Endothelial cell of umbilical vein (primary cell): ENCODE measurements around the gene TMEM229B. TPM values are rescaled to one million over a fixed set of nuclear protein-coding genes. Genes with fewer than 3 reads are reported as not detected.

Experiments
- BruUV-seq: library from RNA; stranded (reverse); fragments of 400-500 nt; replicated peaks from 2 replicates; lab custom pipeline; 2021; lab: Mats Ljungman, UMichigan
- CTCF ChIA-PET: fragments of 300-600, 350-600 bp; sonication (Branson Sonifier 250); formaldehyde crosslinking; loops from one replicate; lab custom pipeline; 2021; ENCODE audit warnings: antibody characterized with exemption, inconsistent platforms; lab: Charles Lee
- POLR2A ChIA-PET: fragments of 300-600, 350-600 bp; sonication (Branson Sonifier 250); formaldehyde crosslinking; loops from one replicate; lab custom pipeline; 2021; ENCODE audit warnings: antibody characterized with exemption, inconsistent platforms; lab: Charles Lee
- DNase-seq: peaks from one replicate; pipeline ENCODE4 v3.0.0-alpha.2; 2011; ENCODE audit warnings: low read depth, low spot score
- FAIRE-seq: peaks from 2 replicates; lab custom pipeline; 2011; peaks lifted over from hg19 to GRCh38; lab: Jason Lieb, UNC
- H2AFZ ChIP-seq: 2 replicates; pipeline ENCODE4 v1.6.0; 2012; ENCODE audit warnings: low read depth, low read length, control low read depth, inconsistent platforms
- H3K27ac ChIP-seq: 2 replicates; pipeline ENCODE4 v1.5.1; 2011; ENCODE audit warnings: low read depth, mild to moderate bottlenecking, control low read depth, low read length, moderate library complexity; ENCODE audit not compliant: insufficient read depth
- H3K27me3 ChIP-seq, 2 experiments: 2 replicates each; pipeline versions ENCODE4 v1.6.0 to v1.6.1; 2011; ENCODE audit warnings: low read length in 2 of 2, mixed read lengths in 1 of 2; ENCODE audit not compliant: control insufficient read depth in 2 of 2, insufficient read depth in 2 of 2
- H3K36me3 ChIP-seq, 2 experiments: 2 replicates in 1 of 2; 3 replicates in 1 of 2; pipeline ENCODE4 v1.5.1; 2011; ENCODE audit warnings: low read length in 2 of 2, mild to moderate bottlenecking in 1 of 2, moderate library complexity in 1 of 2; ENCODE audit not compliant: control insufficient read depth in 2 of 2, insufficient read depth in 2 of 2; ENCODE audit errors: extremely low read depth in 1 of 2
- H3K4me1 ChIP-seq: 3 replicates; pipeline ENCODE4 v1.5.1; 2011; ENCODE audit warnings: mild to moderate bottlenecking, low read length; ENCODE audit not compliant: control insufficient read depth, insufficient read depth; ENCODE audit errors: extremely low read depth
- H3K4me2 ChIP-seq: 2 replicates; pipeline ENCODE4 v1.6.1; 2011; ENCODE audit warnings: low read length, control low read depth, mixed read lengths; ENCODE audit not compliant: insufficient read depth
- H3K4me3 ChIP-seq, 3 experiments: fragments of 200-600 bp in 1 of 3; sonication (generic), shearing (Covaris generic) in 1 of 3; replicated peaks in 1 of 3; 2 replicates each; pipeline ENCODE4 v1.5.1; 2011 to 2016; ENCODE audit warnings: control low read depth in 3 of 3, low read length in 3 of 3, mild to moderate bottlenecking in 2 of 3, inconsistent platforms in 1 of 3, low read depth in 1 of 3, moderate library complexity in 1 of 3; ENCODE audit not compliant: insufficient read depth in 1 of 3
- H3K79me2 ChIP-seq: 2 replicates; pipeline ENCODE4 v1.6.0; 2012; ENCODE audit warnings: low read length, inconsistent platforms; ENCODE audit not compliant: control insufficient read depth, insufficient read depth
- H3K9ac ChIP-seq: replicated peaks from 2 replicates; pipeline ENCODE3; 2011; ENCODE audit warnings: low read length, control low read depth; ENCODE audit not compliant: insufficient read depth; ENCODE audit errors: extremely low read depth
- H3K9me1 ChIP-seq: replicated peaks from 3 replicates; pipeline ENCODE4 v1.6.0; 2011; ENCODE audit warnings: mild to moderate bottlenecking, low read length; ENCODE audit not compliant: control insufficient read depth, insufficient read depth; ENCODE audit errors: extremely low read depth
- H3K9me3 ChIP-seq: replicated peaks from 2 replicates; pipeline ENCODE4 v1.5.1; 2012; ENCODE audit warnings: low read length, inconsistent platforms; ENCODE audit not compliant: control insufficient read depth, insufficient read depth
- H4K20me1 ChIP-seq: replicated peaks from 2 replicates; pipeline ENCODE3; 2011; ENCODE audit warnings: mild to moderate bottlenecking, low read length; ENCODE audit not compliant: control insufficient read depth, insufficient read depth; ENCODE audit errors: extremely low read depth
- CTCF ChIP-seq, 2 donors: IDR thresholded peaks; 1 replicate in 1 of 2; 2 replicates in 1 of 2; pipeline ENCODE4 v1.5.1; 2011; ENCODE audit warnings: low read length in 2 of 2, mild to moderate bottlenecking in 2 of 2, moderate library complexity in 2 of 2, control low read depth in 1 of 2, inconsistent platforms in 1 of 2, low read depth in 1 of 2; ENCODE audit not compliant: insufficient read depth in 1 of 2; ENCODE audit errors: extremely low read depth in 1 of 2
- EZH2 ChIP-seq: IDR thresholded peaks from 2 replicates; pipeline ENCODE4 v1.6.1; 2012; ENCODE audit warnings: borderline replicate concordance, low read depth, mild to moderate bottlenecking, moderate library complexity, low read length, inconsistent platforms; ENCODE audit not compliant: severe bottlenecking
- FOS ChIP-seq: IDR thresholded peaks from 2 replicates; pipeline ENCODE4 v1.6.1; 2011; ENCODE audit warnings: mild to moderate bottlenecking, low read length, moderate library complexity, borderline replicate concordance; ENCODE audit not compliant: insufficient read depth
- GATA2 ChIP-seq: IDR thresholded peaks from 2 replicates; pipeline ENCODE4 v1.7.0; 2011; ENCODE audit warnings: low read depth, mild to moderate bottlenecking, moderate library complexity, mixed read lengths, low read length; ENCODE audit not compliant: insufficient read length, insufficient read depth
- JUN ChIP-seq: IDR thresholded peaks from 2 replicates; pipeline ENCODE4 v1.6.1; 2011; ENCODE audit warnings: borderline replicate concordance, low read depth; ENCODE audit not compliant: insufficient read length, insufficient read depth
- MAX ChIP-seq: IDR thresholded peaks from 2 replicates; pipeline ENCODE4 v1.6.1; 2011; ENCODE audit not compliant: insufficient read depth, insufficient read length
- MYC ChIP-seq: IDR thresholded peaks from one replicate; pipeline ENCODE4 v1.6.1; 2011; ENCODE audit warnings: mild to moderate bottlenecking, low read depth, low read length
- POLR2A ChIP-seq: IDR thresholded peaks from 2 replicates; pipeline ENCODE4 v1.6.1; 2012; ENCODE audit warnings: low read depth, mild to moderate bottlenecking, control low read depth, low read length
- POLR2AphosphoS5 ChIP-seq: IDR thresholded peaks from 2 replicates; pipeline ENCODE4 v1.6.1; 2012; ENCODE audit warnings: low read depth, mild to moderate bottlenecking, control low read depth, low read length, moderate library complexity; ENCODE audit not compliant: insufficient read depth
- dilution Hi-C: fragments of 300-500 bp; cut with MboI; formaldehyde crosslinking; loops from one replicate; pipeline ENCODE4 v1.15.0; 2019; ENCODE audit warnings: low sequenced_read_pairs; ENCODE audit not compliant: extremely low pct_ligation_motif_present
- intact Hi-C: fragments of 100-400 bp; cut with micrococcal nuclease; formaldehyde crosslinking; loops from one replicate; pipeline ENCODE4 v1.10.0; 2022
- polyA plus RNA-seq, 4 experiments: library from polyadenylated mRNA; depleted of rRNA in 3 of 4; stranded (reverse) in 3 of 4; unstranded in 1 of 4; fragments of >200 nt; gene quantifications; 2 replicates each; pipeline versions ENCODE4 v1.2.1 to v1.2.3, GENCODE V29; 2011 to 2012; ENCODE audit warnings: missing spikeins in 1 of 4
- total RNA-seq: library from RNA; stranded (reverse); gene quantifications from 2 replicates; pipeline ENCODE4 v1.2.3, GENCODE V29; 2021

Gene TMEM229B
- total and polyA plus RNA-seq, 2 donors (not counting 3 experiments of a cell fraction or from before 2014, with no cell fraction given): 0.03 TPM; not detected in 1

DNA sequence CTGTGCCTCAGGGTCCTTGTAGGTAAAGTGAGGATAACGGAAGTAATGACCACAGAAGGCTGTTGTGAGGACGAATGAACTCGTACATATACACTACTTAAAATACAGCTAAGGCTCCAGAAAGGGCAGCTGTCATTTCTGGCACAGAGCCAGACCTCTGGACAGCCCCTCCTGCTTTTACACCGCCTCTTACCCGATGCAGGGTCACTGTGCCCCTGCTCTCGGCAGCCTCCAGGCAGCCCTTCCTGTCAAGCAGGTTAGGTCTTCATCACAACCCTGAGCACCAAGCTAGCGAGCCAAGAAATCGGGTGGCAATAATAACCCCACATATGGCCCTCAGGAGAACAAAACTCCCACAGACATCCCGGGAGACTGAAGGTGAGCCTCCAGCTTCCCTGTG, 8.5 kb downstream of the TMEM229B start:
- no TSS peak for BruUV-seq
- dilution Hi-C loops: no loop called here
- H3K4me1 ChIP-seq: no peaks in the 10 kb centered on the region
- ChIA-PET CTCF (no interaction called here), POLR2A (no interaction called here)
- no peaks in the 10 kb centered on the region for H3K9me1 ChIP-seq
- no peak overlapping the region for H3K9ac ChIP-seq
- TF ChIP-seq POLR2AphosphoS5 (no peak), MYC (no peak), MAX (no peak), CTCF (IDR thresholded peaks at IDR 0.05; ENCODE audit: extremely low read depth in 1 of 2, insufficient read depth in 1 of 2, low read depth in 1 of 2, low read length in 2 of 2) (no peak), EZH2 (no peak), POLR2A (no peak), GATA2 (no peak), FOS (no peak), JUN (no peak)
- intact Hi-C loops: no loop called here
- no peaks in the 10 kb centered on the region for H3K27me3 ChIP-seq
- no peak overlapping the region for H3K4me2 ChIP-seq
- H3K79me2 ChIP-seq: no peaks in the 10 kb centered on the region
- no peak overlapping the region for H3K27ac ChIP-seq
- H3K4me3 ChIP-seq: no peak overlapping the region
- H2AFZ ChIP-seq: no peak overlapping the region
- no peaks in the 10 kb centered on the region for H4K20me1 ChIP-seq
- H3K36me3 ChIP-seq: no peaks in the 10 kb centered on the region
- FAIRE-seq (no peak), DNase-seq (no peak)
- H3K9me3 ChIP-seq: no peaks in the 10 kb centered on the region
